Keratinocyte (primary cell): ENCODE results near the gene TENT5D. TPM values are rescaled to one million over a fixed set of nuclear protein-coding genes. Genes with fewer than 3 reads are reported as not detected.
"Not testable (repeated sequence)": the region's sequence is repeated elsewhere in the genome, so short reads cannot be mapped to it uniquely, and the experiment has no call there.

Experiments
- DNase-seq: peaks from one replicate; pipeline ENCODE4 v3.0.0-alpha.2; 2011; ENCODE audit warnings: low read depth, missing footprints, low spot score
- FAIRE-seq: peaks from 2 replicates; lab custom pipeline; 2011; peaks lifted over from hg19 to GRCh38; lab: Jason Lieb, UNC
- H2AFZ ChIP-seq: 2 replicates; pipeline ENCODE4 v1.6.0; 2012; ENCODE audit warnings: low read length, control low read depth, inconsistent platforms; ENCODE audit not compliant: control insufficient read depth
- H3K27ac ChIP-seq: 2 replicates; pipeline ENCODE4 v1.5.1; 2011; ENCODE audit warnings: low read length; ENCODE audit not compliant: control insufficient read depth, insufficient read depth
- H3K27me3 ChIP-seq: 3 replicates; pipeline ENCODE4 v1.6.0; 2011; ENCODE audit warnings: low read length; ENCODE audit not compliant: control insufficient read depth, insufficient read depth; ENCODE audit errors: extremely low read depth
- H3K36me3 ChIP-seq, 2 experiments: 2 replicates in 1 of 2; 3 replicates in 1 of 2; pipeline ENCODE4 v1.5.1; 2011; ENCODE audit warnings: low read length in 2 of 2, mild to moderate bottlenecking in 1 of 2; ENCODE audit not compliant: control insufficient read depth in 2 of 2, insufficient read depth in 2 of 2; ENCODE audit errors: extremely low read depth in 1 of 2
- H3K4me1 ChIP-seq: 3 replicates; pipeline ENCODE4 v1.5.1; 2011; ENCODE audit warnings: low read length; ENCODE audit not compliant: control insufficient read depth, insufficient read depth; ENCODE audit errors: extremely low read depth
- H3K4me2 ChIP-seq: 3 replicates; pipeline ENCODE4 v1.6.0; 2011; ENCODE audit warnings: low read depth, low read length; ENCODE audit not compliant: control insufficient read depth, insufficient read depth; ENCODE audit errors: extremely low read depth
- H3K4me3 ChIP-seq, 3 experiments: fragments of 200-600 bp in 1 of 3; sonication (generic) in 1 of 3; 2 replicates in 2 of 3; 3 replicates in 1 of 3; pipeline ENCODE4 v1.5.1; 2011 to 2016; ENCODE audit warnings: low read length in 3 of 3, mild to moderate bottlenecking in 3 of 3, control low read depth in 2 of 3, inconsistent platforms in 1 of 3, low read depth in 1 of 3, mixed read lengths in 1 of 3, mixed run types in 1 of 3, moderate library complexity in 1 of 3; ENCODE audit not compliant: control insufficient read depth in 2 of 3, insufficient read depth in 2 of 3; ENCODE audit errors: extremely low read depth in 1 of 3
- H3K79me2 ChIP-seq: 2 replicates; pipeline ENCODE4 v1.6.0; 2012; ENCODE audit warnings: low read length; ENCODE audit not compliant: control insufficient read depth, insufficient read depth
- H3K9ac ChIP-seq: 3 replicates; pipeline ENCODE4 v1.6.0; 2011; ENCODE audit warnings: low read length; ENCODE audit not compliant: control insufficient read depth, insufficient read depth; ENCODE audit errors: extremely low read depth
- H3K9me1 ChIP-seq: 3 replicates; pipeline ENCODE4 v1.6.0; 2011; ENCODE audit warnings: low read length; ENCODE audit not compliant: control insufficient read depth, insufficient read depth; ENCODE audit errors: extremely low read depth
- H3K9me3 ChIP-seq: 2 replicates; pipeline ENCODE4 v1.5.1; 2012; ENCODE audit warnings: low read depth, low read length; ENCODE audit not compliant: control insufficient read depth
- H4K20me1 ChIP-seq: 3 replicates; pipeline ENCODE4 v1.6.0; 2011; ENCODE audit warnings: low read length; ENCODE audit not compliant: control insufficient read depth, insufficient read depth; ENCODE audit errors: extremely low read depth
- CTCF ChIP-seq, 3 experiments: IDR thresholded peaks in 1 of 3; conservative IDR thresholded peaks in 1 of 3; optimal IDR thresholded peaks in 1 of 3; 2 replicates in 2 of 3; 3 replicates in 1 of 3; pipeline versions ENCODE3 to v1.5.1; 2011; ENCODE audit warnings: low read length in 3 of 3, mild to moderate bottlenecking in 3 of 3, moderate library complexity in 2 of 3, control low read depth in 1 of 3, inconsistent platforms in 1 of 3; ENCODE audit not compliant: insufficient read depth in 2 of 3; ENCODE audit errors: extremely low read depth in 1 of 3
- EZH2 ChIP-seq: IDR thresholded peaks from one replicate; pipeline ENCODE4 v1.6.1; 2012; ENCODE audit warnings: inconsistent platforms, mild to moderate bottlenecking, low read length, moderate library complexity
- dilution Hi-C: fragments of 300-500 bp; cut with MboI; formaldehyde crosslinking; loops from one replicate; pipeline ENCODE4 v1.7.0; 2020; ENCODE audit warnings: low sequenced_read_pairs; ENCODE audit not compliant: extremely low pct_ligation_motif_present
- polyA minus RNA-seq, 3 experiments: library from RNA; depleted of rRNA, polyadenylated mRNA; stranded (reverse); fragments of >200 nt; gene quantifications; 1 replicate in 1 of 3; 2 replicates in 1 of 3; 3 replicates in 1 of 3; pipeline ENCODE4 v1.2.3, GENCODE V29; 2011
- polyA plus RNA-seq, 5 experiments: library from polyadenylated mRNA; depleted of rRNA in 3 of 5; stranded (reverse) in 3 of 5; stranded (forward) in 1 of 5; unstranded in 1 of 5; fragments of >200 nt; gene quantifications; 1 replicate in 1 of 5; 2 replicates in 3 of 5; 3 replicates in 1 of 5; pipeline versions ENCODE4 v1.2.1 to v1.2.3, GENCODE V29; 2011 to 2012; ENCODE audit warnings: missing spikeins in 2 of 5, low read depth in 1 of 5, low replicate concordance in 1 of 5

Gene TENT5D
- polyA plus RNA-seq: not detected in 3 replicates
- not detected for polyA plus RNA-seq (2011; ENCODE audit: low read depth)
- polyA plus RNA-seq (2011; cell fraction: cytosol; rRNA removed): not detected in 2 replicates
- polyA plus RNA-seq (2011; cell fraction: nucleus; rRNA removed): not detected in 2 replicates
- polyA plus RNA-seq (2012; ENCODE audit: low replicate concordance): not detected in 2 replicates
- not detected in 3 replicates for polyA minus RNA-seq
- polyA minus RNA-seq (2011; cell fraction: cytosol; rRNA and poly(A)+ RNA removed): not detected
- polyA minus RNA-seq (2011; cell fraction: nucleus; rRNA and poly(A)+ RNA removed): not detected in 2 replicates

- Histone ChIP-seq H3K9me1 (no peaks in the 10 kb centered on the region), H3K4me3 (no peak within 1 kb of the TSS), H3K36me3 (no peaks in the 10 kb centered on the region), H4K20me1 (no peaks in the 10 kb centered on the region), H3K9ac (no peak within 1 kb of the TSS), H3K4me1 (no peaks in the 10 kb centered on the region), H2AFZ (no peak within 1 kb of the TSS), H3K27ac (no peak within 1 kb of the TSS), H3K4me2 (no peak within 1 kb of the TSS), H3K79me2 (no peaks in the 10 kb centered on the region), H3K27me3 (no peaks in the 10 kb centered on the region), H3K9me3 (no peaks in the 10 kb centered on the region)
- DNase-seq (no peak), FAIRE-seq (no peak)
- dilution Hi-C loops: no loop called here
- TF ChIP-seq EZH2 (no peak), CTCF (optimal IDR thresholded peaks at IDR 0.05 in 1 of 3, IDR thresholded peaks at IDR 0.05 in 1 of 3, conservative IDR thresholded peaks at IDR 0.05 in 1 of 3; ENCODE audit: extremely low read depth in 1 of 3, insufficient read depth in 2 of 3, low read length in 3 of 3) (no peak)
Observed at GRCh38 chrX:80420147-80420546, at the start of gene TENT5D. Gene TENT5D, plus strand, starts transcription at chrX:80420447. Its CDS starts 22,093 bp downstream, at chrX:80442540.

DNA sequence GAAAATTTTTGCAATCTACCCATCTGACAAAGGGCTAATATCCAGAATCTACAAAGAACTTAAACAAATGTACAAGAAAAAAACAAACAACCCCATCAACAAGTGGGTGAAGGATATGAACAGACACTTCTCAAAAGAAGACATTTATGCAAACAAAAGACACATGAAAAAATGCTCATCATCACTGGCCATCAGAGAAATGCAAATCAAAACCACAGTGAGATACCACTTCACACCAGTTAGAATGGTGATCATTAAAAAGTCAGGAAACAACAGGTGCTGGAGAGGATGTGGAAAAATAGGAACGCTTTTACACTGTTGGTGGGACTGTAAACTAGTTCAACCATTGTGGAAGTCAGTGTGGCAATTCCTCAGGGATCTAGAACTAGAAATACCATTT lies 34.6 kb upstream of the TENT5D start:
- dilution Hi-C loops, H3K4me2 ChIP-seq, H3K27ac ChIP-seq, FAIRE-seq, H3K79me2 ChIP-seq, H3K4me3 ChIP-seq, H2AFZ ChIP-seq, H3K27me3 ChIP-seq, H3K9me3 ChIP-seq, H3K9me1 ChIP-seq, H3K4me1 ChIP-seq, DNase-seq, H4K20me1 ChIP-seq, H3K36me3 ChIP-seq, H3K9ac ChIP-seq: not testable (repeated sequence)

- no peaks in the 10 kb centered on the region for H3K9me3 ChIP-seq
- dilution Hi-C loops: no loop called here
- H3K4me2 ChIP-seq: no peak overlapping the region
- no peaks in the 10 kb centered on the region for H3K4me1 ChIP-seq
- no peaks in the 10 kb centered on the region for H3K79me2 ChIP-seq
- H2AFZ ChIP-seq: no peak overlapping the region
- no peaks in the 10 kb centered on the region for H3K9me1 ChIP-seq
- DNase-seq (no peak), FAIRE-seq (no peak)
- H3K4me3 ChIP-seq: no peak overlapping the region
- no peaks in the 10 kb centered on the region for H3K36me3 ChIP-seq
- H4K20me1 ChIP-seq: no peaks in the 10 kb centered on the region
- TF ChIP-seq CTCF (optimal IDR thresholded peaks at IDR 0.05 in 1 of 3, IDR thresholded peaks at IDR 0.05 in 1 of 3, conservative IDR thresholded peaks at IDR 0.05 in 1 of 3; ENCODE audit: extremely low read depth in 1 of 3, insufficient read depth in 2 of 3, low read length in 3 of 3) (no peak), EZH2 (no peak)
- no peaks in the 10 kb centered on the region for H3K27me3 ChIP-seq
- H3K27ac ChIP-seq: no peak overlapping the region
- no peak overlapping the region for H3K9ac ChIP-seq
Observed at GRCh38 chrX:80388206-80388605, 32.0 kb upstream of the TENT5D start.
